Stimulated activated CD4-positive, alpha-beta T cell treated with anti-CD3 and anti-CD28 coated beads, TNF-alpha, amount 100 ng/mL, for 4 hours (primary cell): ENCODE data around the gene ZNF195.
A peak's percentile ranks its signal among the peaks of the same experiment; 100 is the strongest.
"Not testable (repeated sequence)": the region's sequence is repeated elsewhere in the genome, so short reads cannot be mapped to it uniquely, and the experiment has no call there.

ENCODE experiments used
- DNase-seq, 3 experiments: peaks; one replicate each; pipeline ENCODE4 v3.0.0-alpha.2; 2020; ENCODE audit warnings: low read depth in 3 of 3

The ZNF195 gene

GRCh38 chr11:3347127-3347526, 31.8 kb downstream of the ZNF195 start:
- DNase-seq, result no peak

GRCh38 chr11:3346587-3346986, 32.4 kb downstream of the ZNF195 start:
- DNase-seq, result no peak

GRCh38 chr11:3345736-3346135, 33.2 kb downstream of the ZNF195 start:
- no peak for DNase-seq

- DNase-seq, result no peak
These were observed 34.4 kb downstream of the ZNF195 start for GRCh38 chr11:3344327-3345174.

GRCh38 chr11:3342709-3343108, 36.2 kb downstream of the ZNF195 start:
- DNase-seq, result no peak

GRCh38 chr11:3341298-3341697, 37.6 kb downstream of the ZNF195 start:
- peak; percentile 35 to 46 (median 39) for DNase-seq

GRCh38 chr11:3340025-3340424, 38.9 kb downstream of the ZNF195 start:
- DNase-seq, result no peak

- DNase-seq, result no peak
These were observed 39.7 kb downstream of the ZNF195 start for GRCh38 chr11:3339340-3339624.

- no peak for DNase-seq
These were observed 40.2 kb downstream of the ZNF195 start for GRCh38 chr11:3338569-3339339.

- not testable (repeated sequence) for DNase-seq
These were observed 42.5 kb downstream of the ZNF195 start for GRCh38 chr11:3336420-3336819.

- not testable (repeated sequence) for DNase-seq
These were observed 45.8 kb downstream of the ZNF195 start for GRCh38 chr11:3333157-3333556.

- DNase-seq, result not testable (repeated sequence)
These were observed 47.9 kb downstream of the ZNF195 start for GRCh38 chr11:3331078-3331477.

- not testable (repeated sequence) for DNase-seq
These were observed 48.9 kb downstream of the ZNF195 start for GRCh38 chr11:3330064-3330463.

- not testable (repeated sequence) for DNase-seq
These were observed 50.4 kb downstream of the ZNF195 start for GRCh38 chr11:3328503-3328902.

GRCh38 chr11:3326450-3326849, 52.5 kb downstream of the ZNF195 start:
- DNase-seq, result not testable (repeated sequence)

- DNase-seq, result not testable (repeated sequence)
These were observed 54.2 kb downstream of the ZNF195 start for GRCh38 chr11:3324724-3325123.
